ENCODE results near the gene ARID4A. TPM values are rescaled to one million over a fixed set of nuclear protein-coding genes. Genes with fewer than 3 reads are reported as not detected.

ARID4A gene
- total and polyA plus RNA-seq, 11 donors: 5.6 to 23.1 (median 15.5) TPM

DNA sequence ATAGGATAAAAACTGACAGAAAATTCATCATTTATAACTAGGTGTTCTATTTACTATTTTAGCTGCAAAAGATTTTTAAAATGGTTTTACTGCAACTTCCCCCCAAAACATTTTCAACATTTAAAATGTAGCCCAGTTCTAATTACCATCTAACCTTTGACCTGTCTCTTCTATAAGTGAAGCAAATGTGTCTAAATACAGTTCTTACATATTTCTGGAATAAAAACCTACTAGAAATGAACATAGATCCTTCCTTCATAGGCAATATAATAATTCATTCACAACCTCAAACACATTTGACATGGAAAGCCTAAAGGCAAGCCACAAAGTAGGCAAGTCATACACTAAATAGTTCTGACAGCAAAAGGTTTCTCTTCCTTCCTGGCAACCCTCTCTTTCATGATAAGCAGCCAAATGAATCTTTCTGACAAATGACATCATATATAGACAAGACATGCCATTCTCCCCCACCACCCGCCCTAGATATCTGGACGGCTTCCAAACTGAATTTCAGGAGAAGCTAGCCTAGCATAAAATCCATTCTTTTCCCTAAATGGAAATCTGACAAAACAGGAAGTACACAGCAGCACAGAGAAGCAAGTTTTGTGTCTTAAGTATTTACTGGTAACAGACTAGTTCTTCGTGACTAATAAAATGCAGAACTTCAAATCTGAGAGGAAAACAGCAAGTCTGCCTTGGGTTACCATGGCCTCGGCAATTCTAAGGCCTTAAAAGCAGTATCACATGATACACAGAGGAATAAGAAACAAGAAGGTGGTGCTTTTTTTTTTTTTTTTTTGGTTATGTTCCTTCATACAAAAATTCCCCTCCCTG, 17.2 kb upstream of the ARID4A start:
- Histone ChIP-seq H3K4me1 (peaks cover 6 to 47% (median 40%) of the 10 kb centered on the region in 12 donors), H3K27ac (peak overlapping the region; percentile 9 to 89 (median 70)), H3K36me3 (peaks cover 0 to 85% (median 70%) of the 10 kb centered on the region in 9 donors), H3K27me3 (no peaks in the 10 kb centered on the region), H3K9me3 (no peaks in the 10 kb centered on the region), H3K4me3 (no peak overlapping the region)
- TF ChIP-seq POLR2A (IDR thresholded peaks at IDR 0.05): no peak
- TF ChIP-seq, protein P1, sequence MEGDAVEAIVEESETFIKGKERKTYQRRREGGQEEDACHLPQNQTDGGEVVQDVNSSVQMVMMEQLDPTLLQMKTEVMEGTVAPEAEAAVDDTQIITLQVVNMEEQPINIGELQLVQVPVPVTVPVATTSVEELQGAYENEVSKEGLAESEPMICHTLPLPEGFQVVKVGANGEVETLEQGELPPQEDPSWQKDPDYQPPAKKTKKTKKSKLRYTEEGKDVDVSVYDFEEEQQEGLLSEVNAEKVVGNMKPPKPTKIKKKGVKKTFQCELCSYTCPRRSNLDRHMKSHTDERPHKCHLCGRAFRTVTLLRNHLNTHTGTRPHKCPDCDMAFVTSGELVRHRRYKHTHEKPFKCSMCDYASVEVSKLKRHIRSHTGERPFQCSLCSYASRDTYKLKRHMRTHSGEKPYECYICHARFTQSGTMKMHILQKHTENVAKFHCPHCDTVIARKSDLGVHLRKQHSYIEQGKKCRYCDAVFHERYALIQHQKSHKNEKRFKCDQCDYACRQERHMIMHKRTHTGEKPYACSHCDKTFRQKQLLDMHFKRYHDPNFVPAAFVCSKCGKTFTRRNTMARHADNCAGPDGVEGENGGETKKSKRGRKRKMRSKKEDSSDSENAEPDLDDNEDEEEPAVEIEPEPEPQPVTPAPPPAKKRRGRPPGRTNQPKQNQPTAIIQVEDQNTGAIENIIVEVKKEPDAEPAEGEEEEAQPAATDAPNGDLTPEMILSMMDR (IDR thresholded peaks at IDR 0.05): no peak
- DNase-seq (peak in 4 of 5 donors; percentile 33 to 64 (median 62)), ATAC-seq (peak; percentile 46 to 86 (median 65))
- intact Hi-C loops (cut with DNase I): no loop called here
- 5 to 14% (median 7%) methylated on average over 4 of the region's 4 CpGs for WGBS, 4 donors

DNA sequence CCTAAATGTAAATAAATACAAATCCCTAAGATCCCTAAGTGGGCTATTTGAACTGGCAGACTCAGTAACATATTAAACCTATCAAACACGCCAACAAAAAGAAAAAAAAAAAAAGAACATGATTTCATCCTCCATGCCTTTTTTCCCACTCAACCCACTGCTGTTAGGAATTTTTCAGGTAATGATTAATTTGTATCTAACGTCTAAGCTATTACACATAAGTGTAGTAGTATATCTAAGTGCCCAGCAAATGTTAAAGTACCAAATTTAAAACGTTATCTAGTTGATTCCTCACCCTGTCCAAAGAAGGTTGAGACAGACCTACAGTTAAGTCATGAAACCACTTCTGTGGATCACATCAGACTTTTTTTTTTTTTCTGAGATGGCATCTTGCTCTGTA, 16.4 kb upstream of the ARID4A start:
- Histone ChIP-seq H3K9me3 (no peaks in the 10 kb centered on the region), H3K27ac (peak overlapping the region; percentile 9 to 89 (median 70)), H3K4me1 (peaks cover 2 to 46% (median 37%) of the 10 kb centered on the region in 12 donors), H3K27me3 (no peaks in the 10 kb centered on the region), H3K4me3 (no peak overlapping the region), H3K36me3 (peaks cover 0 to 88% (median 78%) of the 10 kb centered on the region in 9 donors)
- 44 to 48% (median 45%) methylated on average over 3 of the region's 3 CpGs for WGBS, 4 donors
- no peak for TF ChIP-seq POLR2A (IDR thresholded peaks at IDR 0.05)
- TF ChIP-seq, protein P1 (IDR thresholded peaks at IDR 0.05): no peak
- ATAC-seq: peak in 3 of 4 donors; percentile 3 to 34 (median 25)
- no peak for DNase-seq
- intact Hi-C loops (cut with DNase I): loop anchor here in 1 of 10 donors (2.0 kb wide), 1 partner anchor 15 kb away; no protein-coding TSS in a partner anchor

DNA sequence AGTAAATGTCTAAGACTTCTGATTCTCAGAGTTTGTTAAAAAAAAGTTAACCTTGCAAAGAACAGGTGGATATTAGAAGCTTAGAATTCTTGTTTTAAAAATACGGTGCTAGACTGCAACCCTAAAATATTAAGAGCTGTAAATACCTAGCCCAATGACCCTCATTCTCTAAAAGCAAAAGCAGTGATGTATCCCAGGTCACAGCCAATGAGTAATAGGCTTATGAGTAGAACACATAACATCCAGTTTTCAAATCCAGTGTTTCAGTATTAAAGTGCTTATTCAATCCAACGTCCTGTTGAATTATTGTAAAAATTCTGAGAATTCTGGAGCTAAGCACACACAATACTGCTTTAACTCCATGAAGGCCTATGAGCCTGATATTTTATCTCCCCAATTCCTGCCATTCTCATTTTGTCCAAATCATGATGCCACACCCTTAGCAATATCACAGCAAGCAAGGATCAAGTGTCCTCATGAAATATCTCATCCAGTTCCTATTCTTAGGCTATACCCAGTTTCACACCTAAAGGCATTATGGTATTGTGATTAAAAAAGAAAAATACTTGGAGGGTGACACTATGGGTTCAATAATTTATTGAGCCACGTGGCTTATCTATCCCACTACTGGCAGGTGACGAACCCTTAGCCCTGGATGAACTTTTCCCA, 15.3 kb upstream of the ARID4A start:
- 45 to 59% (median 51%) methylated on average over 4 of the region's 4 CpGs for WGBS, 4 donors
- Histone ChIP-seq H3K27ac (peak overlapping the region in 6 of 12 donors; percentile 1 to 89 (median 46)), H3K4me1 (peaks cover 2 to 50% (median 38%) of the 10 kb centered on the region in 12 donors), H3K9me3 (no peaks in the 10 kb centered on the region), H3K36me3 (peaks cover 0 to 90% (median 79%) of the 10 kb centered on the region in 9 donors), H3K4me3 (no peak overlapping the region), H3K27me3 (no peaks in the 10 kb centered on the region)
- no peak for DNase-seq
- intact Hi-C loops (cut with DNase I): loop anchor here in 1 of 10 donors (2.0 kb wide), 1 partner anchor 14 kb away; no protein-coding TSS in a partner anchor
- ATAC-seq: no peak
- no peak for TF ChIP-seq POLR2A (IDR thresholded peaks at IDR 0.05)
- TF ChIP-seq, protein P1 (IDR thresholded peaks at IDR 0.05): no peak

DNA sequence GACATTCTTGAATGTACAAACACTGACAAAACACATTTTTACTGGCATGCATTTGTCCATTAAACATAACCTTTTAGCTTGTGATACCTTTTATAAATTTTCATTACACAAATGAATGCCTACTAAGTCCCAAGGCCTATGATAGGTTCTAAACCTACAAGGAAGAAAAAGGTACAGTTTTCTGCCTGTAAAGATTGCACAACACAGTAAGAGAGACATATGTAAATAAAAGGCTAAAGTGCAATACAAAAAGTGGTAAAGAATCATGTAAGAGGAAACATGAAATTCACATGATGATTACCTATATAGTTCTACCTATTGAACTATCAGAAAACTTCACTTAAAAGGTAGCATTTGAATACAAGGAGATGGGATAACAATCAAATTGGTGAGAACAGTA, 14.6 kb upstream of the ARID4A start:
- intact Hi-C loops (cut with DNase I): loop anchor here in 1 of 10 donors (2.0 kb wide), 1 partner anchor 13 kb away; no protein-coding TSS in a partner anchor
- Histone ChIP-seq H3K27me3 (no peaks in the 10 kb centered on the region), H3K9me3 (no peaks in the 10 kb centered on the region), H3K27ac (peak overlapping the region in 3 of 12 donors; percentile 23 to 89 (median 69)), H3K4me3 (no peak overlapping the region), H3K36me3 (peaks cover 0 to 90% (median 79%) of the 10 kb centered on the region in 9 donors), H3K4me1 (peaks cover 2 to 52% (median 40%) of the 10 kb centered on the region in 12 donors)
- no peak for ATAC-seq
- no peak for DNase-seq
- TF ChIP-seq, protein P1 (IDR thresholded peaks at IDR 0.05): no peak
- TF ChIP-seq POLR2A (IDR thresholded peaks at IDR 0.05): no peak

Measured in heart left ventricle (tissue), 16 donors.